CD14-positive monocyte (primary cell): ENCODE data around the gene UGCG. TPM values are rescaled to one million over a fixed set of nuclear protein-coding genes. Genes with fewer than 3 reads are reported as not detected.
"Not testable (repeated sequence)": the region's sequence is repeated elsewhere in the genome, so short reads cannot be mapped to it uniquely, and the experiment has no call there.

Experiments used
- DNase-seq, 3 donors: peaks; one replicate each; pipeline ENCODE4 v3.0.0-alpha.2; 2011 to 2022
- H2AFZ ChIP-seq: 2 replicates; pipeline ENCODE4 v1.6.0; 2012; ENCODE audit warnings: mild to moderate bottlenecking, low read depth, low read length, inconsistent platforms; ENCODE audit not compliant: insufficient read depth, poor library complexity, severe bottlenecking
- H3K27ac ChIP-seq, 2 donors: 1 replicate in 1 of 2; 2 replicates in 1 of 2; pipeline ENCODE4 v1.5.1; 2012 to 2013; ENCODE audit warnings: low read length in 2 of 2, control low read depth in 1 of 2, inconsistent platforms in 1 of 2, low read depth in 1 of 2, mild to moderate bottlenecking in 1 of 2
- H3K27me3 ChIP-seq, 2 donors: one replicate each; pipeline versions ENCODE4 v1.6.0 to v1.6.1; 2011 to 2013; ENCODE audit warnings: low read length in 2 of 2; ENCODE audit not compliant: control insufficient read depth in 2 of 2, insufficient read depth in 2 of 2
- H3K36me3 ChIP-seq, 2 donors: replicated peaks in 1 of 2; 1 replicate in 1 of 2; 2 replicates in 1 of 2; pipeline versions ENCODE4 v1.5.1 to v1.6.1; 2012 to 2013; ENCODE audit warnings: low read length in 2 of 2, control low read depth in 1 of 2, inconsistent platforms in 1 of 2, mild to moderate bottlenecking in 1 of 2; ENCODE audit not compliant: insufficient read depth in 2 of 2, control insufficient read depth in 1 of 2
- H3K4me1 ChIP-seq, 2 donors: 1 replicate in 1 of 2; 2 replicates in 1 of 2; pipeline versions ENCODE4 v1.5.1 to v1.6.1; 2012 to 2013; ENCODE audit warnings: low read length in 2 of 2, control low read depth in 1 of 2, inconsistent platforms in 1 of 2, mild to moderate bottlenecking in 1 of 2, moderate library complexity in 1 of 2; ENCODE audit not compliant: insufficient read depth in 2 of 2, control insufficient read depth in 1 of 2
- H3K4me2 ChIP-seq: replicated peaks from 2 replicates; pipeline ENCODE3; 2012; ENCODE audit warnings: low read length, moderate library complexity, mild to moderate bottlenecking; ENCODE audit not compliant: poor library complexity, severe bottlenecking; ENCODE audit errors: extremely low read depth
- H3K4me3 ChIP-seq, 3 experiments: fragments of 200-600 bp in 1 of 3; sonication (generic) in 1 of 3; replicated peaks in 1 of 3; 1 replicate in 2 of 3; 2 replicates in 1 of 3; pipeline ENCODE4 v1.5.1; 2011 to 2013; ENCODE audit warnings: low read length in 3 of 3, mild to moderate bottlenecking in 3 of 3, control low read depth in 2 of 3, low read depth in 2 of 3, inconsistent platforms in 1 of 3, moderate library complexity in 1 of 3
- H3K79me2 ChIP-seq: 2 replicates; pipeline ENCODE4 v1.6.0; 2012; ENCODE audit warnings: mild to moderate bottlenecking, control low read depth, inconsistent platforms, low read length, moderate library complexity; ENCODE audit not compliant: insufficient read depth
- H3K9ac ChIP-seq: 2 replicates; pipeline ENCODE4 v1.6.0; 2017; ENCODE audit warnings: low read length, mild to moderate bottlenecking; ENCODE audit not compliant: insufficient read depth, poor library complexity, severe bottlenecking
- H3K9me3 ChIP-seq, 2 donors: replicated peaks in 1 of 2; 1 replicate in 1 of 2; 2 replicates in 1 of 2; pipeline versions ENCODE4 v1.5.1 to v1.6.1; 2012 to 2013; ENCODE audit warnings: low read length in 2 of 2, control low read depth in 1 of 2; ENCODE audit not compliant: control insufficient read depth in 1 of 2, insufficient read depth in 1 of 2
- H4K20me1 ChIP-seq: 2 replicates; pipeline ENCODE4 v1.6.0; 2012; ENCODE audit warnings: mild to moderate bottlenecking, low read length, control low read depth, moderate library complexity; ENCODE audit not compliant: insufficient read depth
- H3K27ac Mint-ChIP-seq, 7 donors: one replicate each; pipeline ENCODE4 v1.8.0; 2020; ENCODE audit warnings: mild to moderate bottlenecking in 7 of 7, mixed read lengths in 7 of 7, moderate library complexity in 6 of 7, inconsistent platforms in 2 of 7
- H3K27me3 Mint-ChIP-seq, 3 donors: one replicate each; pipeline ENCODE4 v1.8.0; 2021 to 2022; ENCODE audit warnings: low read depth in 3 of 3, mild to moderate bottlenecking in 3 of 3, mixed read lengths in 3 of 3, moderate library complexity in 3 of 3, inconsistent platforms in 1 of 3
- H3K36me3 Mint-ChIP-seq, 2 donors: one replicate each; pipeline ENCODE4 v1.8.0; 2020; ENCODE audit warnings: mixed read lengths in 2 of 2, inconsistent platforms in 1 of 2, mild to moderate bottlenecking in 1 of 2
- H3K4me1 Mint-ChIP-seq: one replicate; pipeline ENCODE4 v1.8.0; 2020; ENCODE audit warnings: mild to moderate bottlenecking, mixed read lengths
- H3K4me3 Mint-ChIP-seq, 2 donors: one replicate each; pipeline ENCODE4 v1.8.0; 2020; ENCODE audit warnings: mild to moderate bottlenecking in 2 of 2, mixed read lengths in 2 of 2, moderate library complexity in 1 of 2
- H3K9me3 Mint-ChIP-seq, 7 donors: one replicate each; pipeline ENCODE4 v1.8.0; 2020 to 2022; ENCODE audit warnings: mixed read lengths in 7 of 7, mild to moderate bottlenecking in 6 of 7, moderate library complexity in 6 of 7, inconsistent platforms in 2 of 7
- WGBS: methylation state at CpG from one replicate; pipeline ENCODE4 v1.1.5; 2013; ENCODE audit warnings: missing lambda C conversion rate; ENCODE audit not compliant: insufficient coverage; 5-methylcytosine and 5-hydroxymethylcytosine counted together
- intact Hi-C, 2 donors: fragments of 100-400 bp; cut with micrococcal nuclease; formaldehyde crosslinking; loops; one replicate each; pipeline versions ENCODE4 v1.15.0 to v1.15.1; 2023
- polyA plus RNA-seq, 3 donors: library from polyadenylated mRNA; depleted of rRNA in 1 of 3; unstranded in 2 of 3; stranded (reverse) in 1 of 3; fragments of 300-500 nt in 2 of 3; fragments of >200 nt in 1 of 3; fragmentation: Illumina TruSeq in 2 of 3; gene quantifications; 1 replicate in 2 of 3; 2 replicates in 1 of 3; pipeline ENCODE4 v1.2.3, GENCODE V29; 2012 to 2021
- TF ChIP-seq, protein P1 (sequence below): fragments of 200-600 bp; IDR thresholded peaks from one replicate; pipeline ENCODE4 v1.8.0; 2022; ENCODE audit warnings: antibody characterized with exemption, mild to moderate bottlenecking

Gene UGCG
- polyA plus RNA-seq, 3 donors = 2.7 to 7.9 (median 4.1) TPM

DNA sequence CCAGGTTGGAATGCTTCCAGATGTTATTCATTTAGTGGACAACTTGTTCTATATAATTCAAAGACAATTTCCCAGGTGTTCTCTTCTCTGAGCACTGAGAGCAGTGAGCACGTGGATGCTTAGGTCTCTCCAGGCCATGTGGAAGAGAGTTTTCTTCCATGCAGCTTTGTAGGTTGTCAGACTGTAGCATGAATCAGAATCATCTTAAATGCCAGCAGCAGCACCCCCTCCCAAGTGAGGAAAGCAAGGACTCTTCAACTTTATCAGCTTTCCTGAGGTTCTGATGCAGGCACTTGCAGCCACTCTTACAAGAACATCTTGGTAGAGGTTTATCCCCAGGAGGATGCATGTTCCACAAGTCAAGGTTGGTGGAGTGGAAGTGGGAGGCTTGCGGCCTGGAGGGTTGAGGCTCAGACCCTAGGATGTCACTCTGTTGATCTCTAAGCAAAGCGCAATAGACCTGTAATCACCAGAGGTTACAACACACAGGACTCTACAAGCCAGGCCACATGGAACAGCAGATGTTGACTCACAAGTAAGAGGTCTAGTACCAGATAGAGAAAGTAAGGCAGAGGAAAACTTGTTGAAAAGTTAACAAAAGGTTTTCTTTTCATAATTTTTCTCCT, 47.7 kb downstream of the UGCG start:
- intact Hi-C loops = no loop called here
- Histone ChIP-seq H3K4me1 (peaks cover 0 to 6% of the 10 kb centered on the region in 2 donors), H3K9ac (no peak overlapping the region), H3K79me2 (no peaks in the 10 kb centered on the region), H3K4me3 (no peak overlapping the region), H2AFZ (peak overlapping the region; percentile 32), H3K4me2 (no peak overlapping the region), H4K20me1 (no peaks in the 10 kb centered on the region), H3K9me3 (no peaks in the 10 kb centered on the region), H3K36me3 (no peaks in the 10 kb centered on the region), H3K27ac (no peak overlapping the region), H3K27me3 (no peaks in the 10 kb centered on the region)
- peak in 1 of 3 donors; percentile 19 for DNase-seq
- Mint-ChIP-seq H3K27me3 (peaks cover 0 to 2% (median 1%) of the 10 kb centered on the region in 3 donors), H3K4me3 (no peak overlapping the region), H3K4me1 (peaks cover 15% of the 10 kb centered on the region), H3K36me3 (no peaks in the 10 kb centered on the region), H3K9me3 (no peaks in the 10 kb centered on the region), H3K27ac (peak overlapping the region in 1 of 7 donors; percentile 61)
- WGBS = no CpG with 5 or more reads among the region's 3 CpGs
- TF ChIP-seq, protein P1, sequence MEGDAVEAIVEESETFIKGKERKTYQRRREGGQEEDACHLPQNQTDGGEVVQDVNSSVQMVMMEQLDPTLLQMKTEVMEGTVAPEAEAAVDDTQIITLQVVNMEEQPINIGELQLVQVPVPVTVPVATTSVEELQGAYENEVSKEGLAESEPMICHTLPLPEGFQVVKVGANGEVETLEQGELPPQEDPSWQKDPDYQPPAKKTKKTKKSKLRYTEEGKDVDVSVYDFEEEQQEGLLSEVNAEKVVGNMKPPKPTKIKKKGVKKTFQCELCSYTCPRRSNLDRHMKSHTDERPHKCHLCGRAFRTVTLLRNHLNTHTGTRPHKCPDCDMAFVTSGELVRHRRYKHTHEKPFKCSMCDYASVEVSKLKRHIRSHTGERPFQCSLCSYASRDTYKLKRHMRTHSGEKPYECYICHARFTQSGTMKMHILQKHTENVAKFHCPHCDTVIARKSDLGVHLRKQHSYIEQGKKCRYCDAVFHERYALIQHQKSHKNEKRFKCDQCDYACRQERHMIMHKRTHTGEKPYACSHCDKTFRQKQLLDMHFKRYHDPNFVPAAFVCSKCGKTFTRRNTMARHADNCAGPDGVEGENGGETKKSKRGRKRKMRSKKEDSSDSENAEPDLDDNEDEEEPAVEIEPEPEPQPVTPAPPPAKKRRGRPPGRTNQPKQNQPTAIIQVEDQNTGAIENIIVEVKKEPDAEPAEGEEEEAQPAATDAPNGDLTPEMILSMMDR = no peak

DNA sequence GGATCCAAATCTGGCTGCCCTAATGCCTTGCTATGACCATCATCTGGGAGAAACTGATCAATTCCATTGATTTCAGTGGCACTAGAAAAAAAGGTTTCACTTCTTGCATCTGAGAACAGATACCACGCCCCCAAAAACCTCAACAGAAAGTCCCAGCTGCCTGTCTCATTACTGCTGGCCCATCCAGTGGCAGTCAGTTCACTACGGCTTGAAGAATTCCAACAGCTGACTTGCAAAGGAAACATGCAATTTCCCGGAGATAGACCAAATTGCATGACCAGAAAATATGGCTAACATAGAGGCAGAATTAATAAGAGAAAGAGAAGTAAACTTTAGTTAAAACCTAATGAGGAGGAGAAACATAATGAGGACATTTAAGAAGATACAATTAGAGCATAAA, 48.6 kb downstream of the UGCG start:
- no peaks in the 10 kb centered on the region for H4K20me1 ChIP-seq
- Mint-ChIP-seq H3K9me3 (no peaks in the 10 kb centered on the region), H3K4me3 (no peak overlapping the region), H3K27me3 (peaks cover 0 to 2% (median 1%) of the 10 kb centered on the region in 3 donors), H3K36me3 (no peaks in the 10 kb centered on the region), H3K4me1 (peaks cover 15% of the 10 kb centered on the region), H3K27ac (peak overlapping the region in 1 of 7 donors; percentile 10)
- no peak for DNase-seq
- WGBS = 0% methylated on average over 1 of the region's 3 CpGs
- no peak overlapping the region for H3K27ac ChIP-seq
- intact Hi-C loops = no loop called here
- H3K4me3 ChIP-seq = no peak overlapping the region
- no peaks in the 10 kb centered on the region for H3K79me2 ChIP-seq
- H3K9me3 ChIP-seq = no peaks in the 10 kb centered on the region
- no peak overlapping the region for H3K9ac ChIP-seq
- H3K27me3 ChIP-seq = no peaks in the 10 kb centered on the region
- no peak overlapping the region for H3K4me2 ChIP-seq
- no peaks in the 10 kb centered on the region for H3K36me3 ChIP-seq
- peak overlapping the region; percentile 32 for H2AFZ ChIP-seq
- TF ChIP-seq, protein P1 = no peak
- H3K4me1 ChIP-seq = peaks cover 0 to 6% of the 10 kb centered on the region in 2 donors

DNA sequence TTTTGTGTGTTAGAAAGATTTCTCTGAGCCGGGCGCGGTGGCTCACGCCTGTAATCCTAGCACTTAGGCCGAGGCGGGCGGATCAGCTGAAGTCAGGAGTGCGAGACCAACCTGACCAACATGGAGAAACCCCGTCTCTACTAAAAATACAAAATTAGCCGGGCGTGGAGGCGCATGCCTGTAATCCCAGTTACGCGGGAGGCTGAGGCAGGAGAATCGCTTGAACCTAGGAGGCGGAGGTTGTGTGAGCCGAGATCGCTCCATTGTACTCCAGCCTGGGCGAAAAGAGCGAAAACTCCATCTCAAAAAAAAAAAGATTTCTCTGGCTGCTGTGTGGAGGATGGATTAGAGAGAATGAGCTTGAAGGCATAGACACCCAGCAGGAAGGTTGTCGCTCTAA, 51.5 kb downstream of the UGCG start:
- H3K9me3 ChIP-seq, H3K27me3 ChIP-seq, H3K27me3 Mint-ChIP-seq, H3K27ac ChIP-seq, H3K9me3 Mint-ChIP-seq, H2AFZ ChIP-seq, intact Hi-C loops, H3K4me2 ChIP-seq, DNase-seq, H3K4me1 ChIP-seq, H3K27ac Mint-ChIP-seq, H3K36me3 ChIP-seq, H3K79me2 ChIP-seq, H4K20me1 ChIP-seq, H3K9ac ChIP-seq, H3K36me3 Mint-ChIP-seq, H3K4me3 ChIP-seq: not testable (repeated sequence)
- peak overlapping the region in 1 of 2 donors; percentile 3 for H3K4me3 Mint-ChIP-seq
- WGBS = 97% methylated on average over 6 of the region's 21 CpGs
- peaks cover 15% of the 10 kb centered on the region for H3K4me1 Mint-ChIP-seq
